Activated CD4-positive, alpha-beta T cell treated with anti-CD3 and anti-CD28 coated beads for 1 hour (primary cell): Measurements from ENCODE around the gene NFIA.
A peak's percentile ranks its signal among the peaks of the same experiment; 100 is the strongest.

Source experiments
- DNase-seq: peaks from one replicate; pipeline ENCODE4 v3.0.0-alpha.2; 2020

The NFIA gene

DNA sequence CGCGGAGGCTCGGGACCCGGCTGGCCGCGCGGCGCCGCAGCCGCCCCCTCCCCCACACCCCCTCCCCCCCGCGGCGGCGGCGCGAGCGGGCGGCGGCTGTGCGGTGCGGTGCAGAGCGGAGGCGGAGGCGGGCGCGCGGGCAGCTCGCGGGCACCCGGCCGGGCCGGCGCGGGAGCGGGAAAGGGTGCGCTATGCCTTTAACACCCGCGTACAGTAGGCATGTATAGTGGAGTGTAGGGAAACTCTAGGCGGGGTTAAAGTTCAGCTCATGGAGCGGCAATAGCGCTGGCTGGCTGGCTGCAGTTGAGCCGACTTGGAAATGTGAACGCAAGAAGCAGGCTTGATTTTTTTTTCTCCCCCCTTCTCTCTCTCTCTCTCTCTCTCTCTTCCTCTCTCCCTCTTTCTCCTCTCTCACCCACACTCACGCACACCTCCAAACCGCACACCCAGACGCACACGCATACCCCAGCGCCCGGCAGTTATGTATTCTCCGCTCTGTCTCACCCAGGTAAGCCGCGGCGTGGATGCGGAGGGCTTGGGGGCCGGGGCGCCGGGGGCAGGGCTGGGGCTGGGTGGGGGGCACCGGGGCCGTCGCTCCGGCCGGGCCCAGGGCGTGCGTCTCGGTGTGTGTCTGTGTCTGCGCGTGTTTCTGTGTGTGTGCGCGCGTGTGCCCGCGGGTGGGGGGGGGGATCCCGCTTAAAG is at the start of gene NFIA:
Gene NFIA (plus strand): TSS at position 251 of the 702 bp plus-strand sequence.
- DNase-seq: no peak

DNA sequence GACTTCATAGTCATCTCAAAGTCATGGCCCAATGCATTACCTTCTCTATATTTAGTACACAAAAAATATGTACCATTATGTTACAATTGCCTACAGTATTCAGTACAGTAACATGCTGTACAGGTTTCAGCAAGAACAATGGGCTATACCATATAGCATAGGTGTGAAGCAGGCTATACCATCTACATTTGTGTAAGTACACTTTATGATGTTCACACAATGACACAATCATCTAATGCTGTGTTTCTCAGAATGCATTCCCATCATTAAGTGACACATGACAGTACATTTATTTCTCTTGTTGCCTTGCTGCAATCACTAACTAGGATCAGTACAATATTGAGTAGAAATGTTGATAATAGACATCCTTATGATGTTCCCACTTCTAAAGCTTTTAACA is 46.5 kb upstream of the NFIA start:
- DNase-seq: no peak

DNA sequence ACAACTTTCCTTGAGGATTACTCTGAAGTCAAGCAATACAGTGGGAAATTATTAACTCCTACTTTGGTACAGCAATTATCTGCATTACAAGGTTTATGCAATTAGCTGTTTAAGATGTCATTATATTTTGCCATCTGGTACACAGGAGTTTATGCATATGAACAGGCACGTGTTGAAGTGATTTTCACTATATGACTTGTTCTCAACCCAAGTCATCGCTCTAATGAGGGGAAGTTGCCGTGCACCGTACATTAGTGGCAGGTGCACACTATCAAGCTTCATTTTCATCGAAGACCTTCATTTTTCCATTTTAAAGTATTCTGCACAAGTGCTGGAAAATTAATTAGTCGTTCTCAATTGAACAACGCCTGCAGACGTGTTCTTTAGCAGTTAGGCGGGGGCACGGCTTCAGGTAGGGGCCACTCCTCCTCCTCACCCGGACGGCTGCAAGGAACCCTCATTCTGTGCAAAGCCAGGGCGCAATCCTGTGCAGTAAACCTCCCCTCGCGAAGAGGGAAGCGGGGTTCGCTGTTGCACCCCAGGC is 39.8 kb upstream of the NFIA start:
- no peak for DNase-seq

DNA sequence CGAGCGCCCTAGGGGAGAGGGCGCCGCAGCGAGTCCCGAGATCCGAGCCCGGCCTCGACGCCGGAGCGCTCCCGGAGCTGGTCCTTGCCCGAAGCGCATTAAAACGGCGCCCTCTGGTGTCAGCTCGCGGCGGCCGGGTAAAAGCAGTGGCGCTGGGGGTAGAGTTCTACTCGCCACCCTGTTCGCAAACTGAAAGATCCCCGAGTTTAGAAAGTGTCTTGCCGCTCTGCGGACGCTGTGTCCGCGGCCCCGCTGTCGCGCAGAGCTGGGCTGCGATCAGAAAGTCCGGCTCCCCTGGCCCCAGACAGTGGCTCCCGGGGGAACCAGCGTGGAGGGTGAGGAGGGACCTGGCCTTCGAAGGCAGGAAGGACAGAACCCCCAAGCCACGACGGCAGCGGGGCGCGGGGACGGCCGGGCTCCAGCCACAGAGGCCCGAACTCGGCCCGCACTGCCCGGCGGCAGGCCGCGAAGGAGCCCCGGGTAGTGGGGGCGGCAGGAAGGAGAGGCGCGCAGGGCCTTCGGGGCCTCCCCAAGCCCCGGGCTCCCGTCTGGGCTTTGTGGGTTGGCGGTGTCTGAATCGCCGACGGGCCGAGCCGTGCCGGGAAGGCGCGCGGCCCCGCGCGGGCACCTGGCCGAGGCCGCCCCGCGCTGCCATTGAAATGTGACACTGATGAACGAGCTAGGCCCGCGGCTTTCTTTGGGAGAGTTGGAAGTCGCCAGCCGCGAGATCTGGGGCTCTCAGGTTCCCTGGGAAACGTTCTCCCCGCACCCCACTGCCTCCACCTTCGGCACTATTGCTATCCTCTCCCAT is 39.1 kb upstream of the NFIA start:
- peak; percentile 71 for DNase-seq

DNA sequence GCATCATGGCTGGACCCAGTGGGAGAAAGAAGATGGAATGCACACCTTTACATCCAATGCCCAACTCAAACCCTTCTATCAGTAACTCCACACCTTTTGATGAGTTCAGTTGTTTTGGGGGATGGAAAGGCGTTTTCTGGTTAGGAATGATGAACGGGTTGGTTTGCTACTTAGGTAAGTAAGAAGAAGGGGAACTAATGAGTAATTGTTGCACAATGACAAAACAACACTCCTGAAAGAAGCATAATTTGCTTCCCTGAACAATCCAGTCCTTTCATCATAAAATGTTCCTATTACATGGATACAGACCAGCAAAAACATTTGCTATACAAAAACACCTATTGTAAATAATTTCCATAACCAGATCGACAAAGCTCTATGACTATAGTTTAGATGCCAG is 35.9 kb upstream of the NFIA start:
- DNase-seq: no peak

DNA sequence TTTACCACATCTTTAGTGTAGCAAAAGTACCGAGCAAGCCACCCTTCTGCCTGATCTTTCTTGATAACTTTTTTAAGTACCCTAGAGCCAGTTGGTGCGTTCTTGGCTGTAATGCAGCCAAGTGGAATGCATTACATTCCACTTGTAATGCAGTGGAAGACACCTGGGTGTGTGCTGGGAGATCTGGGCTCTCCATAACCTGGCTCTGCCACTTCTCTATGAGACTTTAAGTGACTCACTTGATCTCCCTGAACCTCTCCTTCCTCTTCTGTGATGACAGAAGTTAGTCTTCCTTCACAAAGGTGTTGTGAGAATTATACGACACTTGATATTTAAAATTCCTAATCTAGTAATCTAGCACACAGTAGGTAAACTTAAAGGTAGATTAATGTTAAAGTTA is 35.3 kb upstream of the NFIA start:
- DNase-seq: no peak

DNA sequence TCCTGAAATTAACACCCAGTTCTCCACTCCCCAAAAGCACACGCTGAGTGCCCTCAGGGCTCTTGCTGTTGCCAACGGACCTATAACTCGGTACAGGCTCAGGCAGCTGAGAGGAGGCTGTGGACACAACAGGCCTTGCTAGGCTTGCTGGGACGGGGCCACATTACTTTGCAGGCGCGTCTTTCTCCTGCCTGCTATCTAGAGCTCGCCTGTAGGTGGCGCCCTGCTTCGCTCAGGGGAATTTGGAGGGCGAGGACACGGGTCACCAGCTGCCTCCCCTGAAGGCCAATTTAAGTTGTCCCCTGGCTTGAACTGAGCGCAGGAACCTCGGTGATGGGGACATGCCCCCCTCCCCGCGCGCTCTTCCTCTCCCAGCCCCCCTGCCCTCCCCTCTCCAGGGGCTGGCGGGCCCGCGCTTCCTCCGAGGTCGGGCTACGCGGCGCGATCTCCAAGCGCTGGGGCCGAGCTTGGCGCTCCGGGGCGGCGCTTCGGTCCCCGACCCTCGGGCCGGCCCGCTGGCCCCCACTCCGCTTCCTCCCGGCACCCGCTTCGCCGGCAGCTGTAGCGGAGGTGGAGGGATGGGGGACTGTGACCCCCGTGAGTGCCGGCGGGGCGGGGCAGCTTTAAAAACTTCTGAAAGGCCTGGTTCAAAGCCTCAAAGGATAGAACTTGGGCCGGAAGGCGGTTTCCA is 32.4 kb upstream of the NFIA start:
- DNase-seq: peak; percentile 79

DNA sequence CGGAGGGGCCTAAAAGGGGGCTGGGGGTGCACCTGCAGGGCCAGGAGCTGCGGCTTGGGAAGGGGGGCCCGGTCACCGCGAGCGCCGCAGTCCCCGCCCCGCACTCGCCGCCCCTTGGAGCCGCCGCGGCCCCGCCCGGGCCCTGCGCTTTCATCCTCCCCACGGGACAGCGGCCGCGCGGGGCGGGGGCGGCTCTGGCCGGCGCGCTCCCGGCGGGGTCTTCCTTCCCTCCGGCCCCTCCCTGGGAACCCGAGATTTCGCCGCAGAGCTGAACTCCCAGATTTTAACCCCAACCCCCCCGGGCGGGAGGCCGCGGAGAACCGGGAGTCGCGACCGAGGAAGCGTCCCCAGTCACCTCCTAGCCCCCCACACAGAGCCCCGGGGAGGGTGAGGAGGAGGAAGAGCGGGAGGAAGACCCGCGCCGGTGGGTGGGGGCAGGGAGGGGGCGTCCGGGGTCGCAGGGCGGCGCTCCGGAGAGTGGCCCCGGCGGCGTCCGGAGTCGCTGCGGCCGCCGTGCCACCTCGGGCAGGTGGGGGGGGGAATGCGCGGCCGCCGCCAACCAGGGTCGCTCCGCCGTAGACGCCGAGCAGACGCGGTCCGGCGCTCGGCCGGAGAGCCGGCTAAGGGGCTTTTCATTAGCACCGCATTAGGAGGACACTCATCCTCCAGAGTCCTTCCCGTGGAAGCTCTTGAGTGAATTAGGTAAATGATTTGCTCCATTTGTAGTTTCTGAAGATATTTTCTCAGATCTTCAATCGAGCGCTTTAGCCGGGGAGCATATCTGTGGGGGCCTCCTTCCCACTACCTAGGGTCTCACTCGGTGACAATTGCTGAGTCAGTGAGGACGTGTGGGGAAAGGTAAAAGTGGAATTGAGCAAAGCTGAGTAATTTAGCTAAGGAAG is 31.6 kb upstream of the NFIA start:
- no peak for DNase-seq

DNA sequence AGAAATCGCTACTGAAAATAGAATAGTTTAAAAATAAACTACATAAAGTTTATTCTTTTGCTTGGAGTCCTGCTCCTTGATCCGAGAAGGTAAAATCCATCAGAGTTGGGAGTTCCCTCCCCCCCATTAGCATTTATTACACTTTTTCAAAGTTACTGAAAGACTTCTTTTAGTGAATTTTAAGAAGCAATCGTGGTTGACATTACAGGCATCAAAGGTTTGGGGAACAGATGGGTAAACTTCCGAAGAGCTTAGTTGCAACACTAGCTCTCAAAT is 31.0 kb upstream of the NFIA start:
- no peak for DNase-seq

DNA sequence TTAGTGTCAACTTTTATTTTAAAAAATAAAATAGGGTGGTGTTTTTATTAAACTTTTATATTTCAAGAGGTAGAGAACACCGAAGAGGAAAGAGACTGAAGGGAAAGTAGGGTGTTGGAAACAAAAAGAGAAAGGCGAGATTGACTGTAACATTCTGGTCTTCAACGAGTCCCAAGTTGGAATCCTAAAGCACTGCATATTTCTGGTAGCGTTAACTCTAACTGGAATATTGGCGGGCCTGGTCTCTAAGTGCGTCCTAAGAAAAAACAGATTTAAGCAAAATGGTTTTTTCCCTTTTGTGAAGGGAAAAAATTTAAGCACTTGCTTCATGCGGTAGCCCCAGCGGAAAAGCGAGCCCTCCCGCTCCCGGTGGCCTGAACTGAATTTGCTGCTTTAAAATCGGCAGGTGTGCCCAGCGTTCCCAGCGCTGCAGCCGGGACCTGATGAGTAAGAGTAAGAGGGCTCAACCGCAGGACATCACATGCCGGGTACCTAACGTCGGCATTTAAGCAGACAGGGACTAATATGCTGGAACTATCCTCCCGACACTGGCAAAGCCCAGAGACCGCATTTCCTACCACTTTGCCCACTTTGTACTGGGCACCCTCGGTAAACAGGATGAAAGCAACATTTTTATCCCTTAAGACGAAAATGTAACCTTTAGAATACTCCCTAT is 30.5 kb upstream of the NFIA start:
- DNase-seq: no peak

DNA sequence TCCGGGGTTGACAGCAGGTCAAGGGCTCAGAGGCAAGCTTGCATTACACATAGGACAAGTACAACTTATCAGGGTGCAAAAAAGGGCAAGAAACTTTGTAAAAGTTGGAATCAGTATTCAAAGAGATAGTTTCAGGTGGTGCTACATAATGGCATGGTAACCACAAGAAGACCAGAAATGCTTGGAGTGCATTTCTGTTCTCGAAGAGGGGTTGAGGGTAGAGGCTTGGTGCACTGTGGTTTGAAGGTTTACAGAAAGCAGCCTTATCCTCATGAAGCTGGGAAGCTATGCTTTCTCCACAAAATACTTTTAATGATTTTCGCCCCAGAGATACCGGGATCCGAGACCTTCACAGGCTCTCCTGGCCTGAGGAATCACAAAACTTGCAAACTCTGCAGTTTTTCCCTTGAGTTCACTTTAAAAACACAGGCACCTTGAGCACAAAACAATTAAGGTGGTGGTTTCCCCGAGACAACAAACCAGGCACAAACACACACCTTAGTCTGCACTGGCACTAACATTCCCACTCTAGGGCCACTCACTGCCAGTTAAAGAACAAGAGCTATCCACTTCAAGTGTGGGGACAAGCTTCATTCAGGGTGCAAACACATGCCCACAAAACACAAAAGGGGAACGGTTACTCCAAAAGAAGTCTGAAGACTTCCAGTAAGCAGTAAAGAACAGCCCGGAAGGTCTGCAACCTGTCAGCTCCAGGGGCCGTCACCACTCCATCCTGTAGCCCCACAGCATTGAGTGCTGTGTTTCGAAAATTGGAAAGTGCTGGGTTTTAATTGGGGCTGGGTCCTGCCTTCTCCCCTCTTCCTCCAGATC is 29.8 kb upstream of the NFIA start:
- no peak for DNase-seq

DNA sequence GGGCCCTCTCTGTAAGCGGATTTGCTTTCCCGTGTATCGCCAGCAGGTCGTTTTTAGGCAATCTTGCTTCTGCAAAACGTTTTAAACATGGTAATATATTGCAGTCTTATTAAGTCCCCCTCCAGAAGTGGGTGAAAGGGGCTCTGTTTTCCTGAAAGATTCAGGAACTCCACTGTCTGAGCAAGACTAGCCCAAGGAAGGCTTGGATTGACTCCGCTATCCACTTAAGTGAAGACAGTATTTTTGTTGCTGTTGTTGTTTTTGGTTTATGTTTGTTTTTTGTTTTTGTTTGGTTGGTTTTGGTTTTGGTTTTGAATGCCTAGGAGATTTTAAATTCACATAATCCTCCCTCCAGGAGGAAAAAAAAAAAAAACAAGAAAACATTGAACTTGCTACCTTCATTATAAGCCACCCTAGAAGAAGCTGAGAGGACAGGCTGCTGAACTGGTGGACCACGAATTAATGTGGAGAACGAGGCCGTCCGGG is 29.1 kb upstream of the NFIA start:
- DNase-seq: no peak

DNA sequence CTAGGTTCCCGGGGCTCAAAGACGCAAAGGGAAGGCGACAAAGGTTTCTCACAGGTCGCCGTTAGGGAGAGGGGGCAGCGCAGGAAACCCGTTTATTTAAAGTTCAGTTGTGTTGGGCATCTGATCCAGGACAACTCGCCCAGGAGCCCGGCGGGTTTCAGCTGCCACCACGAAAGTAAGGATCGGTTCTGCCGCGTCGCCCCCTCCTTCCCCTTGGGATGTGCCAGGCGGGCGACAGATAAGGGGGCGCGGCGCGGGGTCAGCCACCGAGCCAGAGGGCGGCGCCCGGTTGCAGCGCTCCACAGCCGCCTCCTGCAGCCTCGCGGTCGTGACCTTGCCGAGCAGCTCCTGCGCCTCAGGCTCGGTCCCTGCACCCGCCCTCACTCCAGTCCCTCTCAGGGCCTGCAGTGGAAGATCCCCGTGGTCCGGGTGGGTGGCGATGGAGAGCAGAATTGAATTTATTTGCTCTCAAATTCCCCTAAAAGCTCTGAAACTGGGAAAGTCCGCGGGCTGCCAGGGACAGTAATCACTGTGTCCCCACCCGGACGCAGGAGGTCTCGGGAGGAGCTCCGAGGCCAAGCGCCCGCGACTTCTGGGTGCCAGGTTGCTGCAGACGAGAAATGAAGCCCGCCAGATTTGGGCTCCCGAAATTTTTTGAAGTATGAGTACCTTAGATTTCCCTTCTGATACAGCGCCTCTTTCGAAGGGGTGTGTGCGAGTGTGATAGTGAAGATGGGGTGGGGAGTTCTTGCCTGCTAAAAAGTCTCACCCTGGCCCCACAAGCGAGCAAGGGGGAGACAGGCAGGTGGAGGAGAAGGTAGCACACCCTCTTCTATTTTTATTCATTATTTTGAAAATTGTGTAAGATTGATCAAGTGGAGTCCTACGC is 28.4 kb upstream of the NFIA start:
- DNase-seq: no peak

DNA sequence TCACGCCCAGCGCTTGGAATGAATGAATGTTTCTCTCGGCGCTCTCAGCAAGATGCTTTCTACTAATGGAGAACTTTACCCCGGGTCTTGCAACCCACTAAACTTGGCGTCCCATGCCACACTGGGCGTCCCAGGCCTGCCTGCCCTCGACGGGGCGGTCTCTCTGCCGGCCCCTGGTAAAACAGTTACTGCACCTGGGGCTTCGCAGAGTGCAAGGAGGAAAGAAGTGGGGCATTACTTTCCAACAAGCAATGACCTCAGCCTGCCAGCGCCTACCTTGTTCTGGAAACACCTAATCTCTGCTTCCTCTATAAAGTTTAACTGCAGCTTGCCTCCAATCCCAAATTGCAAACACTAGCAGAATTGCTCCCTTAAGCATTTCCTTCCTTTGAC is 27.8 kb upstream of the NFIA start:
- no peak for DNase-seq

DNA sequence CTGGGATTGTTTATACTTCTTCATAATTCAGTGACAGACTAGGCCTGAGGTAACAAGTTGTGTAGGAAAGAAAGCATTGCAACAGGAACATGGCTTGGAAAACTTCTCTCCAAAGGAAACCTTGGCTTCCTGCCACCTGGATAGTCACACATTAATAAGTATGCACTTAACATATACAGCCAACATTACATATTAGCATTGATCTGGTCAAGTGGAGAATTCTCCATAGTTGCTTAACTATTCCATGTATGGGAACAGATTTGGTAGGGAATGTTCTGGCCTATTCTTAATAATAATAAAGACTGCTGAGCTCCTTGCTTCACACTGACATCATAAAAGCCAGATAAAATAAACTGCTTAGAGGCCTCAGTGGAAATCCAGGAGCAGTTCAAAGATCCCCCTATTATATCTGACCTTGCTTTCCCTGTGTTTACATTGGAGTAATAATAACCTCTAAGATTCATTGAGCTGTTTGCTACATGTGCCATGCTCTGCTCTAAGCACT is 27.2 kb upstream of the NFIA start:
- DNase-seq: no peak

DNA sequence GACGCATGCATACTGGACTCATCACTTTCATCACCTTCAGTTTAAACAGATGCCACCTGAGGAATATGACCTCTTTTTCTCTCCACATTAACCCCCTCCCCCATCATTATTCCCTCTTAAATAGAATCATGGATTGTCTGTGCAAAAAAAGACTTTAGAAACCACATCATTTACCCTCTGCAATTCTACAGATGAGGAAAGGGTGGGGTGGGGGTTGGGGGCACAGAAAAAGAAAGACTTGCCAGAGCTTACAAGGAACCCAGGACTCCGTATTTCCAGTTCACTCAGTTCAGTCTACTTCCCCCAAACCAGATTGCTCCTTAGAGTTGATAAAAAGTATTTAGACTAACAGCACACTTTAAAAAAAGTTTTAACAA is 26.2 kb upstream of the NFIA start:
- no peak for DNase-seq

DNA sequence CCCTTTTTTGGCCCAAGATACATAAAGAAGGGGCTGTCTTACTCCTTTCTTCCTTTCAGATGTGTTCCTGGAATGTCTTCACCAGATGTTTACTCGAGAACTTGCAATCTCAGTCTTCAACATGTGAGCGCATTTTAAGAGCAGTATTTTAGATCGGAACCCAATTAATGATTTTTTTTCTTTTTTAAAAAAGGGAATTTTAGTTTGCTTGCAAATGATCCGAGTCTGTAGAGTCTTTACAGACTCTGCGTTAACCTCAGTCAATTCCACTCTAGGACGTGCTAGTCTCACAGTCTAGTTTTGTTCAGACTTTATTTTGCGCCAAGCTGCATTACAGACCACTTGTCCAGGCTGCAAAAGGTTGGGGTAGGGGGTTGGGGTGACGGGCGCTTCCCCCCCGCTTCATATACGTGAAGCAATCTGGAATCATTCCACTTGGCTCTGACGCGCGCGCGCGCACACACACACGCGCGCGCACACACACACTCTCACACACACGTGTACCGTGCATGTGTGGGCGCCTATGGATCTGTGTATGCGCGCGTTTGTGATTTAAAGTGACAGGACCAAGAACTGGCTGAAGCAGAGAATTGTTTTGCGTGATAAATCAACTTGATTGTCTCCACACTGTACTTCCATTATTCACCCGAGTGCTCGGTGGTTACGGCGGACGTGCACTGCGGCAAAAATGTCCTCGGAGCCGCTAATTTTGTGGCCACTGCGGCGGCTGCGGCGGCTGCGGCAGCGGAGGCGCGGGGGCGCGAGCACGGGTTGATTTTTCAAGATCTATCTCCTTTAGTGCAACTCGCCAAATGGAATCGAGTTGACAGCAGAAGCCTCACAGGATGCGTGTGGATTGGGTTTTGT is 25.6 kb upstream of the NFIA start:
- no peak for DNase-seq

DNA sequence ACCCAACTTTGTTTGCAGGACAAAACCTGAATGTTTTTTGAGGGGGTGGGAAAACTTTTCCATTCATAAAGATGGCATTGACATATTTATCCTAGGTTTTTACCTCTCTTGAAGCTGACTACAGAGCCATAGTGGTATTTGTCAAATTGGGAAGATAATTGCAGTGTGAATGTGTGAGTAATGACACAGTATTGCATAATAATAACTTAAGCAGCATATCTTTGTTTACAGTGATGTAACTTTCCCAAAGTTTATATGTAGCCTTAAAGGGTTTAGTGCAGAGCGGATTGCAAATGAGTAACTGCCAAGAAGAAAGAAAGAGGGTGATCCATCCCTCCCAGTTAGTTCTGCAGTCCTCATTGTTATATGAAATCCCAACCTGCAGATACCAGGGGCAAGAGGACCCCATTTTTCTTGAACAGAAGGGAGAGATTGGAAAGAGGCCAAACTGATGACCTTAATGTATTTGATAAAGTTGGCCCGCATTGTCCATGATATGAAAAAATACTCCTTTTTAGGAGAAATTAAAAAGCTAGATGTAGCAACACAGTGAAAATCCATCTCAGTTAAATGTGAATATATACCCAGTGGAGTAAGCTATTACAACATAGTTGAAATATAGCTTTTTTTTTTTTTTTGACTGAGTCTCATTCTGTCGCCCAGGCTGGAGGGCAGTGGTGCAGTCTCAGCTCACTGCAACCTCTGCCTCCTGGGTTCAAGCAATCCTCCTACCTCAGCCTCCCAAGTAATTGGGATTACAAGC is 23.7 kb upstream of the NFIA start:
- DNase-seq: no peak
